Measurements from ENCODE around the gene C4orf51.

The C4orf51 gene

GRCh38 chr4:145736241-145736831 lies 56.4 kb downstream of the C4orf51 start:
- no peak overlapping the region for H2AFZ ChIP-seq (ENCODE audit: low read length)
- TF ChIP-seq EZH2phosphoT487 (IDR thresholded peaks at IDR 0.05; ENCODE audit: borderline replicate concordance) (no peak), CTCF (conservative IDR thresholded peaks at IDR 0.05; ENCODE audit: low read length) (no peak)
- H3K9me3 ChIP-seq (ENCODE audit: insufficient read depth, low read depth, low read length), result no peaks in the 10 kb centered on the region
- H3F3A ChIP-seq (ENCODE audit: low read depth), result no peaks in the 10 kb centered on the region
- no peaks in the 10 kb centered on the region for H3K79me2 ChIP-seq (ENCODE audit: insufficient read depth, low read length)
- no peak overlapping the region for H3K4me2 ChIP-seq (ENCODE audit: low read depth, low read length, poor library complexity, severe bottlenecking)
- no peaks in the 10 kb centered on the region for H4K20me1 ChIP-seq (ENCODE audit: insufficient read depth, low read length, poor library complexity, severe bottlenecking)
- no peaks in the 10 kb centered on the region for H3K4me1 ChIP-seq (ENCODE audit: insufficient read depth, low read length, poor library complexity, severe bottlenecking)
- H3K4me3 ChIP-seq (ENCODE audit: low read length, poor library complexity, severe bottlenecking), result no peak overlapping the region
- H3K9me2 ChIP-seq (replicated peaks; ENCODE audit: low read depth, low read length), result no peaks in the 10 kb centered on the region
- no peak overlapping the region for H3K9ac ChIP-seq (ENCODE audit: low read depth, low read length, poor library complexity, severe bottlenecking)
- no peaks in the 10 kb centered on the region for H3K36me3 ChIP-seq (ENCODE audit: insufficient read depth, low read length)
- no peaks in the 10 kb centered on the region for H3K27me3 ChIP-seq (ENCODE audit: insufficient read depth, low read length, poor library complexity, severe bottlenecking)

DNA sequence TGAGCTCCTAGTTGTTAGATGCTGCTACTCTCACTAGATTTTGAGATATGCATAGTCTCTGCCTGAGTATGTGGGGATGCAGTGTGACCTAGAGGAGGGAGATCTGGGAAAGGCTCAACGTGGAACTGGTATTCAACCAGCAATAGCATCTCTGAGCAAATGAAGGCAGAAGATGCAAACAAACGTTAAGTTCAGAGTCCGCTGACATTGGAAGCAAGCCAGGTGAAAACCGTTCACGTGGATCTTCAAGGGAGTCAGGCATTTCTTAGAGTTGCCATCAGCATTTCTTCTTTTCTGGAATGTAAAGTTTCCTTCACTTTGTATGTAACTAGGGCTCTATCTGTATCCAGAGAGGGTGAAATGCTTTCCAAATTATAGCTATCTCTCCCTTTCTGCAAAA lies 59.9 kb downstream of the C4orf51 start:
- Histone ChIP-seq H3K9me2 (replicated peaks; ENCODE audit: low read depth, low read length) (no peaks in the 10 kb centered on the region), H2AFZ (ENCODE audit: low read length) (no peak overlapping the region), H3K4me2 (ENCODE audit: low read depth, low read length, poor library complexity, severe bottlenecking) (no peak overlapping the region), H3K27me3 (ENCODE audit: insufficient read depth, low read length, poor library complexity, severe bottlenecking) (no peaks in the 10 kb centered on the region), H3K4me1 (ENCODE audit: insufficient read depth, low read length, poor library complexity, severe bottlenecking) (no peaks in the 10 kb centered on the region), H3K36me3 (ENCODE audit: insufficient read depth, low read length) (no peaks in the 10 kb centered on the region), H3K79me2 (ENCODE audit: insufficient read depth, low read length) (no peaks in the 10 kb centered on the region), H3K9me3 (ENCODE audit: insufficient read depth, low read depth, low read length) (no peaks in the 10 kb centered on the region), H3K9ac (ENCODE audit: low read depth, low read length, poor library complexity, severe bottlenecking) (no peak overlapping the region), H4K20me1 (ENCODE audit: insufficient read depth, low read length, poor library complexity, severe bottlenecking) (no peaks in the 10 kb centered on the region), H3K4me3 (ENCODE audit: low read length, poor library complexity, severe bottlenecking) (no peak overlapping the region), H3F3A (ENCODE audit: low read depth) (no peaks in the 10 kb centered on the region)
- TF ChIP-seq EZH2phosphoT487 (IDR thresholded peaks at IDR 0.05; ENCODE audit: borderline replicate concordance) (no peak), CTCF (conservative IDR thresholded peaks at IDR 0.05; ENCODE audit: low read length) (no peak)

GRCh38 chr4:145740806-145741205 lies 60.9 kb downstream of the C4orf51 start:
- H3K4me3 ChIP-seq (ENCODE audit: low read length, poor library complexity, severe bottlenecking), result no peak overlapping the region
- H3K9me3 ChIP-seq (ENCODE audit: insufficient read depth, low read depth, low read length), result no peaks in the 10 kb centered on the region
- no peaks in the 10 kb centered on the region for H3K27me3 ChIP-seq (ENCODE audit: insufficient read depth, low read length, poor library complexity, severe bottlenecking)
- no peak overlapping the region for H2AFZ ChIP-seq (ENCODE audit: low read length)
- TF ChIP-seq CTCF (conservative IDR thresholded peaks at IDR 0.05; ENCODE audit: low read length), result no peak
- TF ChIP-seq EZH2phosphoT487 (IDR thresholded peaks at IDR 0.05; ENCODE audit: borderline replicate concordance), result no peak
- H3K9me2 ChIP-seq (replicated peaks; ENCODE audit: low read depth, low read length), result no peaks in the 10 kb centered on the region
- no peaks in the 10 kb centered on the region for H4K20me1 ChIP-seq (ENCODE audit: insufficient read depth, low read length, poor library complexity, severe bottlenecking)
- H3K9ac ChIP-seq (ENCODE audit: low read depth, low read length, poor library complexity, severe bottlenecking), result no peak overlapping the region
- H3K36me3 ChIP-seq (ENCODE audit: insufficient read depth, low read length), result no peaks in the 10 kb centered on the region
- H3K4me2 ChIP-seq (ENCODE audit: low read depth, low read length, poor library complexity, severe bottlenecking), result no peak overlapping the region
- no peaks in the 10 kb centered on the region for H3K79me2 ChIP-seq (ENCODE audit: insufficient read depth, low read length)
- no peaks in the 10 kb centered on the region for H3K4me1 ChIP-seq (ENCODE audit: insufficient read depth, low read length, poor library complexity, severe bottlenecking)
- H3F3A ChIP-seq (ENCODE audit: low read depth), result no peaks in the 10 kb centered on the region
